Activated T-cell treated with anti-CD3 and anti-CD28 coated beads, Interleukin-2, amount 50 U/mL, for 72 hours (primary cell): Measurements from ENCODE around the gene C1orf167. TPM values are rescaled to one million over a fixed set of nuclear protein-coding genes. Genes with fewer than 3 reads are reported as not detected.
"Not testable (repeated sequence)": the region's sequence is repeated elsewhere in the genome, so short reads cannot be mapped to it uniquely, and the experiment has no call there.

Source experiments
- ATAC-seq, 2 donors: fragments of 150-1000 bp; cut with Tn5 transposase; replicated peaks in 1 of 2; 2 replicates each; pipeline ENCODE4 v1.10.0; 2021; ENCODE audit warnings: moderate library complexity in 2 of 2, mild to moderate bottlenecking in 1 of 2
- DNase-seq, 2 donors: peaks; one replicate each; pipeline ENCODE4 v3.0.0; 2021 to 2022; ENCODE audit warnings: mixed read lengths in 1 of 2
- H3K27ac Mint-ChIP-seq: one replicate; pipeline ENCODE4 v1.8.0; 2022; ENCODE audit warnings: mild to moderate bottlenecking, moderate library complexity, mixed read lengths
- H3K27me3 Mint-ChIP-seq: one replicate; pipeline ENCODE4 v1.8.0; 2022; ENCODE audit warnings: low read depth, mixed read lengths
- H3K36me3 Mint-ChIP-seq, 2 donors: one replicate each; pipeline ENCODE4 v1.8.0; 2022; ENCODE audit warnings: mixed read lengths in 2 of 2, mild to moderate bottlenecking in 1 of 2; ENCODE audit not compliant: insufficient read depth in 2 of 2
- H3K4me1 Mint-ChIP-seq: one replicate; pipeline ENCODE4 v1.8.0; 2022; ENCODE audit warnings: low read depth, mixed read lengths
- H3K4me3 Mint-ChIP-seq, 2 donors: one replicate each; pipeline ENCODE4 v1.8.0; 2022; ENCODE audit warnings: mild to moderate bottlenecking in 2 of 2, mixed read lengths in 2 of 2, moderate library complexity in 2 of 2
- H3K9me3 Mint-ChIP-seq, 2 donors: one replicate each; pipeline ENCODE4 v1.8.0; 2022; ENCODE audit warnings: mixed read lengths in 2 of 2
- total RNA-seq, 2 donors: library from RNA; stranded (reverse); gene quantifications; one replicate each; pipeline ENCODE4 v1.2.3, GENCODE V29; 2022

C1orf167 gene
- total RNA-seq, 2 donors from 2014 or later = 0.41 TPM; not detected in 1

DNA sequence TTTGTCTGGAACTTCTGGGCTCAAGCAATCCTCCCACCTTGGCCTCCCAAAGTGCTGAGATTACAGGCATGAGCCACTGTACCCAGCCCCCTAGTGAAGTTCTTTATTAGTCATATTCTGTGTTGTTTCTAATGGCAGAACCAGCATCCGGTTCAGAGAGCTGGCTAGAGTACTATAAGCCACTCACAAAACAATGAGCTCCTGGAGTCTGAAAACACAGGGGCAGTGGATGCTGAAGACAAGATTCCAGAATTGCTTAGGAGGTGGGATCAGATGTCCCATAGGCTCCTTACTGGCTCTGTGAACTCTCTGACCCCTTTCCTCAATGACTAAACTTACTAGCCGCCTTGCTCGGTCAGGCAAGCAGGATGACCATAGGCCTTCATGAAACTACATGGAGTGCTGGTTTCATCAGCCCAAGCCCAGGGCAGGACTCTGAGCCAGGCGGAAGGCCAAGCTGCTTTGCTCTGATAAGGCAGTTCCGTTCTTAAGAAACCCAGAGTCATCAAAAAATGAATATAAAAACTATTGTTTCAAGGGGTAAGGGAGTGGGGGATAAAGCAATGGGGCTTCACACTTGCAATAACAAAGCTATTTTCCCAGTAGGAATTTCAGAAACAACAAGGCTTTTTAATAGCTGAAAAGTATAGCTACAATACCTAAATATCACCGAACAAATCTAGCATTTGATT is 35.7 kb downstream of the C1orf167 start:
- Mint-ChIP-seq H3K27me3 (no peaks in the 10 kb centered on the region), H3K9me3 (no peaks in the 10 kb centered on the region), H3K4me3 (no peak overlapping the region), H3K36me3 (peaks cover 3 to 8% of the 10 kb centered on the region in 2 donors), H3K27ac (no peak overlapping the region), H3K4me1 (peaks cover 12% of the 10 kb centered on the region)
- DNase-seq (no peak), ATAC-seq (no peak)

DNA sequence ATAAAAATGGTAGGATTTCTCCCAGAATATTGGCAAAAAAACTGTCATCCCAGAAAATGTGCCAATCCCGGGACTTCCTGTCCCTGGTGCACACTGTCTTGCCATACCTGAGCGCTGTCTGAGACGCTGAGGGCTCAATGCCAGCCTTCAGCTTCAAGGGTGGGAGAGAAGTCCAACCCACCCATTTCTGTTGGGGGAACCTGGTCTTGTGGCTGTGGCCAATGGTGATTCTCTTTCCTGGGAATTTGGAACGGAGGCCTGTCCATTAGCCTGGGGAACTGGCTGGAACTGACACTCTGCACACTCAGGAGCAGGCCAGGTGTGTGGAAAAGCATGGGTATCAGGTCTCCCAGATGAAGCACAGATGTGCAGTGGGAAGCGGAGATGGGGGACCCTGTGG is 37.1 kb downstream of the C1orf167 start:
- Mint-ChIP-seq H3K36me3 (peaks cover 3 to 8% of the 10 kb centered on the region in 2 donors), H3K27ac (no peak overlapping the region), H3K9me3 (no peaks in the 10 kb centered on the region), H3K4me1 (peaks cover 26% of the 10 kb centered on the region), H3K27me3 (no peaks in the 10 kb centered on the region), H3K4me3 (no peak overlapping the region)
- no peak for ATAC-seq
- DNase-seq = no peak

DNA sequence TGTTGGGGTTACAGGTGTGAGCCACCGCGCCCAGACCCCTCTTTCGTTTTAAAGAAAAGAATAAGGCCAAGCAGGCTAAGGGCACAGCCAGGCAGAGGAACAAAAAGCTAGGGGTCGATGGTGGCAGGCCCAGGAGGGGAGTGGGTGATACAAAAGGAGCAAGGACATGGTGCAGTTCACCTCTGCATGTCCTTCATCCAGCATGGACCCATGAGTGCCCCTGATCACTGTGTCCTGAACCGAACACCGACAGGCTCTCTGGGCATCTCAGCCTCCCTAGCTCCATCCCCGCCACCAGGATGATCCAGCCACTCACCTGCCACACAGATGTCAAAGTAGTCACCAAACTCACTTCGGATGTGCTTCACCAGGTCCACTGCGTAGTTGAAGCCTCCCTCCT is 37.9 kb downstream of the C1orf167 start:
- H3K36me3 Mint-ChIP-seq = peaks cover 3 to 8% of the 10 kb centered on the region in 2 donors
- no peaks in the 10 kb centered on the region for H3K9me3 Mint-ChIP-seq
- no peaks in the 10 kb centered on the region for H3K27me3 Mint-ChIP-seq
- no peak overlapping the region for H3K27ac Mint-ChIP-seq
- no peak for DNase-seq
- no peak for ATAC-seq
- peaks cover 34% of the 10 kb centered on the region for H3K4me1 Mint-ChIP-seq
- H3K4me3 Mint-ChIP-seq = no peak overlapping the region

DNA sequence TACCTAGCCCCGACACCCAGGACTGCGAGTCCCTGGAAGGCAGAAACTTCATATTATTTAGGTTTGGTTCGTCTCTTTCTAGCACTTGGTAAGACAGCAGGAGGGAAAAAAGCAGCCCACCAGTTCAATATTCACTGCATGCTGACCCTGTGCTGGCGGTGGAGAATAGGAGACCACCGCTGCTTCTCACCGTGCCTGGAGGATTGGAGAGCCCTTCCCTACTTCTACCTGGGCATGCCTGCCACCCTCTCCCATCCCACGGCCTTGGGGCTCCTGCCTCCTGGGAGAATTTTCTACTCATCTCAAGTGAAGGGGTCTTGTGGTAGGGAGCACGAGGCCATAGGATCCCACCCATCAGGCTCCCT is 38.4 kb downstream of the C1orf167 start:
- peaks cover 3 to 6% of the 10 kb centered on the region in 2 donors for H3K36me3 Mint-ChIP-seq
- DNase-seq (no peak), ATAC-seq (no peak)
- H3K9me3 Mint-ChIP-seq = no peaks in the 10 kb centered on the region
- H3K27me3 Mint-ChIP-seq = no peaks in the 10 kb centered on the region
- no peak overlapping the region for H3K4me3 Mint-ChIP-seq
- peaks cover 38% of the 10 kb centered on the region for H3K4me1 Mint-ChIP-seq
- H3K27ac Mint-ChIP-seq = no peak overlapping the region

DNA sequence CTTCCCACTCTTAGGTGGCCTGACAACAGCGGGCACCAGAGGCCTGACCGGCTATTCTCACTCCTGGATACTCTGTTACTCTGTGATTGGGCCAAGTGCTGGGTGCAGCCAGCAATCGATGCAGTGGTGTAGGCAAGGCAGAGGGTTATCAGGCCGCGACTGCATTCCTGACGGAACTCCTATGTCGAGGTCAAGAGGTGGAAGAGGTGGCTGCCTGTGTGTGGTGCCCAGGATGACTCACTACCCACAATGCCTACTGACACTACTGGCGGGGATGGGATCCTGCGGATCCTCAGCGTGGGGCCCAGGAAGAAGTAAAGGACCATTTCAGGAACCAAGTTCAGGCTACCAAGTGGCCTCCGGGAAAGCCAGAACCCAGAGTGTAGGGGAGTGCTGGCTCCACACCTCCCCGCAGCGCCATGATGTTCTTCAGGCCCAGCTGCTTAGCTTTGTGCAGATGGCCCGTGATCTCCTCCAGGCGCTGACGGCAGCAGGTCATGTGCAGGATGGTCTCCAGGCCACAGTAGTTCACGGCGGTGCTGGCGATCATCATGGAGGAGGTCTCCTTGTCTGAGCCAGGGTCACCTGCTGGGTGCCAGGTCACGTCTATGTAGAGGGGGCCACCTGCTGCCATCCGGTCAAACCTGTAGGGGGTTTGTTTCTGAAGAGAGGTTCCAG is 38.9 kb downstream of the C1orf167 start:
- Mint-ChIP-seq H3K36me3 (peaks cover 2 to 3% of the 10 kb centered on the region in 2 donors), H3K4me1 (peaks cover 38% of the 10 kb centered on the region), H3K27me3 (no peaks in the 10 kb centered on the region), H3K27ac (no peak overlapping the region), H3K4me3 (no peak overlapping the region), H3K9me3 (no peaks in the 10 kb centered on the region)
- ATAC-seq (no peak), DNase-seq (no peak)

DNA sequence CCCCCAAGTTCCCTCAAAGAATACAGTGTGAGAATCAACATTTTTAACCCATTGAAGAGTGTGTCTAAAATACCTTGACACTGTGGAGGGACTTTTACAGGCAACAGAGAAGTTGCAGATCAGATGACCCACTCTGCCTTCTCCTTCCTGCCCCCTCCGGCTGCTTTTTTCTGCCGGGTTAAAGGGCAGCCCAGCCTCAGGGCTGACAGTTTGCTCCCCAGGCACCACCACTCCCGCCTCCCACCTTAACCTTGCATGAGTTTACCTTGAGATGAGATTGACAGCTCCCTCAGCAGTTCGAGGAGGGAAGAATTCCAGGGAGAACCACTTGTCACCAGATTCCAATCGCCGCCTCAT is 40.6 kb downstream of the C1orf167 start:
- Mint-ChIP-seq H3K27me3 (no peaks in the 10 kb centered on the region), H3K36me3 (peaks cover 2 to 3% of the 10 kb centered on the region in 2 donors), H3K27ac (no peak overlapping the region), H3K4me1 (peaks cover 55% of the 10 kb centered on the region), H3K9me3 (no peaks in the 10 kb centered on the region), H3K4me3 (peak overlapping the region; percentile 96 to 98)
- no peak for ATAC-seq
- DNase-seq = no peak

DNA sequence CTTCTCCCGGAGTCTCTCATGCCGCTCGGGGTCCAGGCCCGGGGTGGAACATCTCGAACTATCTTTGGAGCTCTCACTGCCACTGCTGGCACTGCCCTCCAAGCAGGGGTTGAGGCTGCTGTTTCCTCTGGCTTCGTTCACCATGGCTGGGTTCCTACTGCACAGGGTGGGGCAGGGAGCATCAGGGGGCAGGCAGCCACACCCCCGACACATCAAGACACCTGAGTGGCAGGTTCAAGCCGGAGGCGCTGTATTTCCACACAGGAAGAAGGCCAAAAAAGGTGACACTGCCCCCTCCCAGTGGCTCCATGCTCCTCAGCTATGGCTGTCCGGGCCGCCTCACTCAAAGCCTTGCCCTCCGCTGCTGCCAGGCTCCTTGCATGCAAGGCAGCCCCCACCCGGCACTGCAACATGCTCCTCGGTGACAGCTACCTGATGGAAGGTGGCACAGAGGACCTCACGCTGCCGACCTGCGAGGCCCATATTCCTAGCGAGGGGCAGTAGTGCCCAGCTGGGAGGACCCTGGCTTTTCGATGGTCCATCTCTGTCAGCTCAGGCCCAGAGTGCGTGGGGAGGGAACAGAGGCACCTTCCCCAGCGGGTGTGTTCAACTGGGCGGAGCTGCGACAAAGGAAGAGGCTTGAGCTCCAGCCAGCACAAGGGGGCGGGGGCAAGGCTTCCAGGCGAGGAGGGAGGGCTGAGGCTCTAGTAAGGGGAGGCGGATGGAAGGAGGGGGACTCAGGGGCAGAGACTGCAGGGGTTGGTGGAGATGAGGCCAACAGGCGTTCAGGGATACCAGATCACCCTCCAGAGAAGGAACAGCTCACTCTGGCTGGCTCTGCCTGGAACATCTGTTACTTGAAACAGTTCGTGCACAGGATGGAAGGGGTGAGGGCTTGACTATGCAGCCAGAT is 41.2 kb downstream of the C1orf167 start:
- Mint-ChIP-seq H3K27ac (peak overlapping the region; percentile 68), H3K9me3 (no peaks in the 10 kb centered on the region), H3K4me1 (peaks cover 62% of the 10 kb centered on the region), H3K4me3 (peak overlapping the region; percentile 96 to 98), H3K27me3 (no peaks in the 10 kb centered on the region), H3K36me3 (peaks cover 2 to 3% of the 10 kb centered on the region in 2 donors)
- ATAC-seq (peak; percentile 22 to 32), DNase-seq (peak; percentile 76 to 84)

DNA sequence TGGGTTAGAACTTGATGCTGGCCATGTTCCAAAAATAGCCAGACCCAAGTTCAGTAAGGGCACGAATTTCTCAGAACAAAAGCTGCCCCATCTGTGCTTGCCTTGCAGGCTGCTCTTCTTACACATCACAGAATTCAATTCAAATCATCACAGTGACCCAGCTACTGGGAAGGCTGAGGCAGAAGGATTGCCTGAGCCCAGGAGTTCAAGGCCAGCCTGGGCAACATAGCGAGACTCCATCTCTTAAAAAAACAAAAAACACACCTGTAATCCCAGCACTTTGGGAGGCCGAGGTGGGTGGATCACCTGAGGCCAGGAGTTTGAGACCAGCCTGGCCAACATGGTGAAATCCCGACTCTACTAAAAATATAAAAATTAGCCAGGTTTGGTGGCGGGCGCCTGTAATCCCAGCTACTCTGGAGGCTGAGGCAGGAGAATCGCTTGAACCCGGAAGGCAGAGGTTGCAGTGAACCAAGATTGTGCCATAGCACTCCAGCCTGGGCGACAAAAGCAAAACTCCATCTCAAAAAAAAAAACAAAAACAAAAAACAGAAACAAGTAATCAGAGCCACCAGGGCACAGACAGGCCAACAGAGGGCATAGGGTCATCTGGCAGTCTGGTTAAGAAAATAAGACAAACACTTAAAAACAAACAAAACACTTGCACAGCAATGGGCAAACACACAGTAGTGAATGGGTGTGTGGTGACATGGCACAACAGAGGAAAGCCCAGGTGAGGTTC is 42.1 kb downstream of the C1orf167 start:
- not testable (repeated sequence) for H3K36me3 Mint-ChIP-seq, H3K27me3 Mint-ChIP-seq, H3K9me3 Mint-ChIP-seq, DNase-seq, ATAC-seq
- Mint-ChIP-seq H3K4me3 (peak overlapping the region; percentile 96 to 98), H3K4me1 (peaks cover 68% of the 10 kb centered on the region), H3K27ac (peak overlapping the region; percentile 89)

DNA sequence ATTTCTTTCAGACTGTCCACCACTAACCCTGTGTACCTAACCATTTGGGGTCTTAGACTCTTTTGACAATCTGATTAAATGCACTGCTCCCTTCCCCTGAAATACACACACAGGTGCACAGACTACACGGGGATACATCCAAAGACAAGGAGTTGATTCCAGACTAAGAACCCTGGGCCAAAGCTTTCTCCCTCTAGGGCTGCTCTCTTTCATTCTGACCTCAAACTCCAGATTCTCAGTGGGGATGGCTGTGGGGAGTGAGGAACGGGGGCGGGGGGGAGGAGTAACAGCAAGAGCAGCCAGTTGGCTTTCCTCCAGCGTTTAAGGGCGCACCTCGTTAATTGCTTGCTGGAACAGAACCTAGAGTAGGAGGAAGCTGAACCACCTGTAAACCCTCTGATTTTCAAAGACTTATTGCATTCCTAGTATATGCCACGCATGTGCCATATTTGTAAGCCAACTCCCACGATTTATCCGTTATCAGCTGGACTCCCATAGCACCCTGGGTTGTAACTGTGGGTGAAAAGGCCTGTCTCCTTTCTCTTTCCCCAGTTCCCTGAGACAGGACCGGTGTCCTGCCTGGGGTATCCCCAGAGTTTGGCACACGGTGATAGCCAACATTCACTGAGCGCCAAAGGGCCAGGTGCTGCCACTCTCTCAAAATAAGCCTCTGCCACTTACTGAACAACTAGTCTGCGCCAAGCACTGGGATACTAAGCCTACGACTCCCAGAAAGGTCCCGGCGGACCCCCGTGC is 42.9 kb downstream of the C1orf167 start:
- no peaks in the 10 kb centered on the region for H3K9me3 Mint-ChIP-seq
- peaks cover 3 to 4% of the 10 kb centered on the region in 2 donors for H3K36me3 Mint-ChIP-seq
- peak; percentile 19 to 20 for DNase-seq
- H3K4me1 Mint-ChIP-seq = peaks cover 73% of the 10 kb centered on the region
- peak overlapping the region; percentile 96 to 98 for H3K4me3 Mint-ChIP-seq
- H3K27ac Mint-ChIP-seq = peak overlapping the region; percentile 89
- ATAC-seq = no peak
- H3K27me3 Mint-ChIP-seq = no peaks in the 10 kb centered on the region

DNA sequence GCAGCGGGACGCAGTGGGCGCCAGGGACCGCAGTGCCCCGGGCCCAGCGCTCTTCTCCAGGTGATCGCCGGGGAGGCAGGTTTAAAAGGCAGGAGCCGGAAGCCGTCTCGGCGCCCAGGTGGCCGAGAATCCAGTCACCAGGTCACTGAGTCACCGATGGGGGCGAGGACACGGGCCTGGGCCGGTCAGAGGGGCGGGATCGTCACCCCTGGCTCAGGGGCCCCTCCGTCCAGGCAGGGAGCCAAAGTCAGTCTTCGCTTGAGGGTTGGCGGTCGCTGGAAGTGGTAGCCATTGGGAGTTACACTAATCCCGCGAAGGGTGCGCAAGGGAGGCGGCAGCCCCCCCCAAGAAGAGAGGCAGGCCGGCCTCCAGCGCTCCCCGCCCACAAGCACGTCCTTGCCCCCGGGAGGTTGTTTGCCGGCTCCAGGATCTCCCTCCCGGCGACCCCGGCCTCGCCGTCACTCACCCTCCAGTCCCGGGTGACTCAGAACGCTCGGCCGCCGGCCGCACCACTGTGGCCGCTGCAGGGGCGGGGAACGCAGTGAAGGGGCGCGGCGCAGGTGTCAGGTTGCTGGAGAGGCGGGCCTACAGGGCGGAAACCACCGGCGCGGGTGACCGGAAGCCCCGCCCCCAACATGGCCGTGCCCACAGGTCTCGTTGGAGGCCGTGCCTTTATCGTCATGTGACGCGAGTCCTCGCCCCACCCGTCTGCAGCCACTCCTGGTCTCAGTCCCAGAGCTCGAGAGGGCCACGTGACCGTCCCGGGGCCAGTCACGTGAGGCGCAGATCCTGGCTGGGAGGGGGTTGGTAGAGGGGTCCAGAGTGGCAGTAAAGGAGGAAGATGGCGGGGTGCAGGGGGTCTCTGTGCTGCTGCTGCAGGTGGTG is 43.7 kb downstream of the C1orf167 start, which contains the start of the genes CLCN6 and MTHFR:
TSS of gene CLCN6 (plus strand) at position 770 of the 885 bp plus-strand sequence. CDS start at position 842, 72 bp downstream.
TSS of gene MTHFR (minus strand) at position 543 of the 885 bp plus-strand sequence. CDS start 2,848 bp downstream, outside the sequence.
- Mint-ChIP-seq H3K36me3 (peaks cover 2% of the 10 kb centered on the region in 2 donors), H3K4me1 (peaks cover 73% of the 10 kb centered on the region), H3K9me3 (no peaks in the 10 kb centered on the region)

DNA sequence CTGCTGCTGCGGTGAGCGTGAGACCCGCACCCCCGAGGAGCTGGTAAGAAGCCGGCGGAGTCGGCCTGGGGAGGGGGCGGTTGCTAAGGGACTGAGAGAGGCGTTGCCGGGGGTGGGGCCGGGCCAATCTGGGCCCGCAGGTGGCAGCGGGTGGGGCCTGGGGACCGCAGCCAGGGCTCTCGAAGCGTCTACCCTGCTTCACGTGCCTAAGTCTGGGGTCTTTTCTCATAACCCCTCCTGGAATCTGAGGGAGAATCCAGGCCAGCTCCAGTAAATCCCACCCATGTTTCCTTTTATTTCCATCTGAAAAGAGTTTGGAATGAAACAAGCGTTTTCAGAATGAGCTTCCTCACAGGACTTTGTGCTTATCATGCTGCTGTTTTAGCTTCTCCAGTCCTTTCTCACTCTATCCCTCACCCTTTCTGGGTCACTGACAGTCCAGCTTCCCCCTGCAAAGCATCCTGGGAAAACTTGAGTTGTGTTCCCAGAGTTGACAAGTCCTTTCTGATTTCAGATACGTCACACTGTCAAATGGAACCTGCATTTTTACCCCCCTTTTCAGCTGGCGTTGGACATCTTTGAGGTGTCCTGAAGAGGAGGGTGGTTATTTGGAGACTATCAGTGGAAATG is 44.4 kb downstream of the C1orf167 start:
- Mint-ChIP-seq H3K4me1 (peaks cover 73% of the 10 kb centered on the region), H3K27me3 (no peaks in the 10 kb centered on the region), H3K9me3 (no peaks in the 10 kb centered on the region), H3K36me3 (peaks cover 0 to 2% of the 10 kb centered on the region in 2 donors), H3K4me3 (peak overlapping the region; percentile 96 to 98), H3K27ac (peak overlapping the region; percentile 93)
- ATAC-seq = peak; percentile 57 to 59
- DNase-seq = no peak

More for the DNA sequence above, 43.7 kb downstream of the C1orf167 start, which contains the start of the genes CLCN6 and MTHFR:
- Mint-ChIP-seq H3K4me3 (peak within 1 kb of the TSS; percentile 96 to 98), H3K27ac (peak within 1 kb of the TSS; percentile 93), H3K27me3 (no peaks in the 10 kb centered on the region)
- ATAC-seq = peak; percentile 89
- DNase-seq = peak; percentile 99 to 100
